Measurements from ENCODE around the gene FAM107B. TPM values are rescaled to one million over a fixed set of nuclear protein-coding genes. Genes with fewer than 3 reads are reported as not detected.

Gene FAM107B
- total and polyA plus RNA-seq, 2 of the 8 experiments (the other 6 are each of a cell fraction or from before 2014, with no cell fraction given): 7.5 to 28.1 TPM

DNA sequence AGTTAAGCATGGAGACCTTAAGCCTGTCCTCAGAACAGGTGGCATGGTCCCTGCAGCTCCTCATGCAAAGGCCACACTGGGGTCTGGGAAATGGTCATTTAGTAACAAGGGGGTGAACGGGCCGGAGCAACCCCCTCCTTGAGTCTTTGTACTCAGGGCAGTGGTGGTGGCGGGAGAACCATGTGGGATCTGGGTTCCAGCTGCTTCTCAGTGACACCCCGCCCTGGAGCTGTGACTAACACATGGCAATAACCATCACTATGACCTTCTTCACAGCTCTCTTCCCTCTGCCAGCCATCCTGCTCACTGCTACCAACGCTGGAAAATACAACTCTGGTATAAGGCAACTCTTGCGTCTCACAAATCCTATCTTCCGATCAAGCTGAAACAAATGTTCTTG, 240.5 kb downstream of the FAM107B start (continued):
- TF ChIP-seq, protein P1, sequence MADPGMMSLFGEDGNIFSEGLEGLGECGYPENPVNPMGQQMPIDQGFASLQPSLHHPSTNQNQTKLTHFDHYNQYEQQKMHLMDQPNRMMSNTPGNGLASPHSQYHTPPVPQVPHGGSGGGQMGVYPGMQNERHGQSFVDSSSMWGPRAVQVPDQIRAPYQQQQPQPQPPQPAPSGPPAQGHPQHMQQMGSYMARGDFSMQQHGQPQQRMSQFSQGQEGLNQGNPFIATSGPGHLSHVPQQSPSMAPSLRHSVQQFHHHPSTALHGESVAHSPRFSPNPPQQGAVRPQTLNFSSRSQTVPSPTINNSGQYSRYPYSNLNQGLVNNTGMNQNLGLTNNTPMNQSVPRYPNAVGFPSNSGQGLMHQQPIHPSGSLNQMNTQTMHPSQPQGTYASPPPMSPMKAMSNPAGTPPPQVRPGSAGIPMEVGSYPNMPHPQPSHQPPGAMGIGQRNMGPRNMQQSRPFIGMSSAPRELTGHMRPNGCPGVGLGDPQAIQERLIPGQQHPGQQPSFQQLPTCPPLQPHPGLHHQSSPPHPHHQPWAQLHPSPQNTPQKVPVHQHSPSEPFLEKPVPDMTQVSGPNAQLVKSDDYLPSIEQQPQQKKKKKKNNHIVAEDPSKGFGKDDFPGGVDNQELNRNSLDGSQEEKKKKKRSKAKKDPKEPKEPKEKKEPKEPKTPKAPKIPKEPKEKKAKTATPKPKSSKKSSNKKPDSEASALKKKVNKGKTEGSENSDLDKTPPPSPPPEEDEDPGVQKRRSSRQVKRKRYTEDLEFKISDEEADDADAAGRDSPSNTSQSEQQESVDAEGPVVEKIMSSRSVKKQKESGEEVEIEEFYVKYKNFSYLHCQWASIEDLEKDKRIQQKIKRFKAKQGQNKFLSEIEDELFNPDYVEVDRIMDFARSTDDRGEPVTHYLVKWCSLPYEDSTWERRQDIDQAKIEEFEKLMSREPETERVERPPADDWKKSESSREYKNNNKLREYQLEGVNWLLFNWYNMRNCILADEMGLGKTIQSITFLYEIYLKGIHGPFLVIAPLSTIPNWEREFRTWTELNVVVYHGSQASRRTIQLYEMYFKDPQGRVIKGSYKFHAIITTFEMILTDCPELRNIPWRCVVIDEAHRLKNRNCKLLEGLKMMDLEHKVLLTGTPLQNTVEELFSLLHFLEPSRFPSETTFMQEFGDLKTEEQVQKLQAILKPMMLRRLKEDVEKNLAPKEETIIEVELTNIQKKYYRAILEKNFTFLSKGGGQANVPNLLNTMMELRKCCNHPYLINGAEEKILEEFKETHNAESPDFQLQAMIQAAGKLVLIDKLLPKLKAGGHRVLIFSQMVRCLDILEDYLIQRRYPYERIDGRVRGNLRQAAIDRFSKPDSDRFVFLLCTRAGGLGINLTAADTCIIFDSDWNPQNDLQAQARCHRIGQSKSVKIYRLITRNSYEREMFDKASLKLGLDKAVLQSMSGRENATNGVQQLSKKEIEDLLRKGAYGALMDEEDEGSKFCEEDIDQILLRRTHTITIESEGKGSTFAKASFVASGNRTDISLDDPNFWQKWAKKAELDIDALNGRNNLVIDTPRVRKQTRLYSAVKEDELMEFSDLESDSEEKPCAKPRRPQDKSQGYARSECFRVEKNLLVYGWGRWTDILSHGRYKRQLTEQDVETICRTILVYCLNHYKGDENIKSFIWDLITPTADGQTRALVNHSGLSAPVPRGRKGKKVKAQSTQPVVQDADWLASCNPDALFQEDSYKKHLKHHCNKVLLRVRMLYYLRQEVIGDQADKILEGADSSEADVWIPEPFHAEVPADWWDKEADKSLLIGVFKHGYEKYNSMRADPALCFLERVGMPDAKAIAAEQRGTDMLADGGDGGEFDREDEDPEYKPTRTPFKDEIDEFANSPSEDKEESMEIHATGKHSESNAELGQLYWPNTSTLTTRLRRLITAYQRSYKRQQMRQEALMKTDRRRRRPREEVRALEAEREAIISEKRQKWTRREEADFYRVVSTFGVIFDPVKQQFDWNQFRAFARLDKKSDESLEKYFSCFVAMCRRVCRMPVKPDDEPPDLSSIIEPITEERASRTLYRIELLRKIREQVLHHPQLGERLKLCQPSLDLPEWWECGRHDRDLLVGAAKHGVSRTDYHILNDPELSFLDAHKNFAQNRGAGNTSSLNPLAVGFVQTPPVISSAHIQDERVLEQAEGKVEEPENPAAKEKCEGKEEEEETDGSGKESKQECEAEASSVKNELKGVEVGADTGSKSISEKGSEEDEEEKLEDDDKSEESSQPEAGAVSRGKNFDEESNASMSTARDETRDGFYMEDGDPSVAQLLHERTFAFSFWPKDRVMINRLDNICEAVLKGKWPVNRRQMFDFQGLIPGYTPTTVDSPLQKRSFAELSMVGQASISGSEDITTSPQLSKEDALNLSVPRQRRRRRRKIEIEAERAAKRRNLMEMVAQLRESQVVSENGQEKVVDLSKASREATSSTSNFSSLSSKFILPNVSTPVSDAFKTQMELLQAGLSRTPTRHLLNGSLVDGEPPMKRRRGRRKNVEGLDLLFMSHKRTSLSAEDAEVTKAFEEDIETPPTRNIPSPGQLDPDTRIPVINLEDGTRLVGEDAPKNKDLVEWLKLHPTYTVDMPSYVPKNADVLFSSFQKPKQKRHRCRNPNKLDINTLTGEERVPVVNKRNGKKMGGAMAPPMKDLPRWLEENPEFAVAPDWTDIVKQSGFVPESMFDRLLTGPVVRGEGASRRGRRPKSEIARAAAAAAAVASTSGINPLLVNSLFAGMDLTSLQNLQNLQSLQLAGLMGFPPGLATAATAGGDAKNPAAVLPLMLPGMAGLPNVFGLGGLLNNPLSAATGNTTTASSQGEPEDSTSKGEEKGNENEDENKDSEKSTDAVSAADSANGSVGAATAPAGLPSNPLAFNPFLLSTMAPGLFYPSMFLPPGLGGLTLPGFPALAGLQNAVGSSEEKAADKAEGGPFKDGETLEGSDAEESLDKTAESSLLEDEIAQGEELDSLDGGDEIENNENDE (IDR thresholded peaks at IDR 0.05; ENCODE audit: insufficient replicate concordance, low read length): no peak
- TF ChIP-seq ATF3 (IDR thresholded peaks at IDR 0.05; ENCODE audit: insufficient read depth, low read depth, low read length) (no peak), PHF8 (conservative IDR thresholded peaks at IDR 0.05; ENCODE audit: low read depth, low read length) (no peak), CTBP2 (IDR thresholded peaks at IDR 0.05; ENCODE audit: borderline replicate concordance, insufficient read depth, insufficient read length, low read length) (no peak), RBBP5 (IDR thresholded peaks at IDR 0.05; ENCODE audit: borderline replicate concordance, low read depth, low read length) (no peak), TEAD4 (IDR thresholded peaks at IDR 0.05; ENCODE audit: low read depth, low read length) (no peak), HDAC6 (IDR thresholded peaks at IDR 0.05; ENCODE audit: low read depth, low read length) (no peak), TBP (IDR thresholded peaks at IDR 0.05; ENCODE audit: low read depth, low read length) (no peak), SIX5 (IDR thresholded peaks at IDR 0.05; ENCODE audit: low read depth, low read length) (no peak), POU5F1 (IDR thresholded peaks at IDR 0.05; ENCODE audit: low read depth, low read length) (no peak)

Data from H1 (cell line).